H54 (cell line): ENCODE measurements around the gene BRSK2.
"Not testable (repeated sequence)": the region's sequence is repeated elsewhere in the genome, so short reads cannot be mapped to it uniquely, and the experiment has no call there.

ENCODE experiments used
- DNase-seq: peaks from one replicate; pipeline ENCODE4 v3.0.0; 2011; ENCODE audit warnings: low spot score, mixed read lengths; ENCODE audit not compliant: insufficient read length
- FAIRE-seq: peaks from 3 replicates; lab custom pipeline; 2011; peaks lifted over from hg19 to GRCh38; lab: Jason Lieb, UNC
- POLR2A ChIP-seq: IDR thresholded peaks from 2 replicates; pipeline ENCODE4 v1.6.1; 2011; ENCODE audit warnings: low read depth, mild to moderate bottlenecking, low read length

Gene BRSK2

DNA sequence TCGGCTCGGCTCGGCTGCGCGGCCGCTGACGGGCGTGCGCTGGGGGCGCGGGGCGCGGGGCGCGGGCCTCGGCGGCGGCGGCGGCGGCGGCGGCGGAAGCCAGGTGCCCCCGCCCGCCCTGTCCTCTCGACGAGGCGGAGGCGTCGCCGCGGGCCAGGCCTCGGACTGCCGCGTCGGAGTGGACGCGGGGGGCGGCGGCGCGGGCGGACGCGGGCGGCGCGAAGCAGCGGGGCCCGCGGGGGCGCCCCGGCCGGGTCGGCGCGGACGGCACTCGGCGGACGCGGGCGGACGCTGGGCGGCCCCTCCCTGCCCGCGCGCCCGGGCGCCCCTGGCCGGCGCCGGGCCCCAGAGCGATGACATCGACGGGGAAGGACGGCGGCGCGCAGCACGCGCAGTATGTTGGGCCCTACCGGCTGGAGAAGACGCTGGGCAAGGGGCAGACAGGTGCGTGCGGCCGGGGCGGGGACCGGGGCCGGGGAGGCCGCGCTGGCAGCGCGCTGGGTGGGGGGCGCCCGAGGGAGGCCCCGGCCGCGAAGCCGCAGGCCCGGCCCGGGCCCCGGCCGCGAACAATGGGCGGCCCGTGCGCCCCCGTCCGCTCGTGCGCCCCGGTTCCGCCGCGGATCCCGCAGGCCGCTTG lies at the start of gene BRSK2:
Gene BRSK2 (plus strand): TSS at position 3 of the 637 bp plus-strand sequence. CDS start 351 bp downstream, at position 354.
- DNase-seq: no peak
- no peak for TF ChIP-seq POLR2A
- FAIRE-seq: no peak

DNA sequence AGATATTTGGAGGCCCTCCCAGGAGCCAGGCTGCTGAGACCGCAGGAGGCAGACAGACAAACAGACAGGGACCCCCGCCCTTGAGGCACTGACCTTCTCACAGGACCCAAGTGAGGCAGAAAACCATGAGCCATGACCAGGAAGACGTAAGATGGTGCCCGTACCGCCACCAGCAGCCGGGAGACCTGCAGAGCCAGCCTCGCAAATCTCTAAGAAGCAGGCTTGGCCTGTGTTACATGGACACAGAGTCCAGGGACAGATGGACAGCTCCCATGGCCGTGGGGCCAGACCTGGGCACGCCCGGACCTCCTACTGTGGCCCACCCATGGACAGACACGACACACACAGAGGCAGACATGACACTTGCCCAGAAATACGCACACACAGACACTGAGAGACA lies 49.6 kb upstream of the BRSK2 start:
- FAIRE-seq (no peak), DNase-seq (no peak)
- TF ChIP-seq POLR2A: no peak

DNA sequence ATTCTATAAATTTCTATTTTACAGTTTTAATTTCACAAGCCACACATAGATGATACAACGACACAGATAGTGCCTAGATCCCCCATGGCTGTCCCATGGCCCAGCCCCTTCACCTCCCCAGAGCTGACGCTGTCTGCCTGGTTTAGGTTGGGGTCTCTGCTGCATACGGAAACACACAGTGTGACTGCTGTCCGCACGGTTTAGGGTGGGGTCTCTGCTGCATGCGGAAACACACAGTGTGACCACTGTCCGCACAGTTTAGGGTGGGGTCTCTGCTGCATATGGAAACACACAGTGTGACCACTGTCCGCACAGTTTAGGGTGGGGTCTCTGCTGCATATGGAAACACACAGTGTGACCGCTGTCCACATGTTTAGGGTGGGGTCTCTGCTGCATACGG lies 48.5 kb upstream of the BRSK2 start:
- DNase-seq, FAIRE-seq: not testable (repeated sequence)

DNA sequence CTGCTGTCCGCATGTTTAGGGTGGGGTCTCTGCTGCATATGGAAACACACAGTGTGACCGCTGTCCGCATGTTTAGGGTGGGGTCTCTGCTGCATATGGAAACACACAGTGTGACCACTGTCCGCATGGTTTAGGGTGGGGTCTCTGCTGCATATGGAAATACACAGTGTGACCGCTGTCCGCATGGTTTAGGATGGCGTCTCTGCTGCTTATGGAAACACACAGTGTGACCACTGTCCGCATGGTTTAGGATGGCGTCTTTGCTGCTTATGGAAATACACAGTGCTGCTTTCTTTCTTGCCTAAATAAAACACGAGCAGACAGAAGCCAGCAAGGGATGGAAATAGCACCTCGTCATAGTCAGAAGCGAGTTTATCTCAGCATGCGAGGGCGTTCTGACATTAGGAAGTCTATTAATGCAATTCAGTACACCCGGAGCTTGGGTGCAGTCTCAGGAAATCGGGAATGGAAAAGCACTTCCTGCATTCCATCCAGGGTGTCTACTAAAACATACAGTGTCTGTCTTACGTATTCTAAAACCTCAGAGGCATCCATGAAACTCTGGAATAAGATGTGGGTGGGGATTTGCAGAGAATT lies 47.7 kb upstream of the BRSK2 start:
- no peak for DNase-seq
- no peak for TF ChIP-seq POLR2A
- no peak for FAIRE-seq

DNA sequence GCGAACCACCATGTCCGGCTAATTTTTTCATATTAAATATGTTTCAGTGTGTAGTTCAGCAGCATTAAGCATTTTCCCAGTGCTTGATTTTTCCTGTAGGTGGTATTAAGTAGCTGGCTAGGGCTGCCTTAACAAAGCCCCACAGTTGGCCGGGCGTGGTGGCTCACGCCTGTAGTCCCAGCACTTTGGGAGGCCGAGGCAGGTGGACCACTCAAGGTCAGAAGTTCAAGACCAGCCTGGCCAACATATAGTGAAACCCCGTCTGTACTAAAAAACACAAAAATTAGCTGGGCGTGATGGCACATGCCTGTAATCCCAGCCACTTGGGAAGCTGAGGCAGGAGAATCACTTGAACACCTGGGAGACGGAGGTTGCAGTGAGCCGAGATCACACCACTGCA lies 46.8 kb upstream of the BRSK2 start:
- no peak for FAIRE-seq
- TF ChIP-seq POLR2A: no peak
- DNase-seq: no peak

DNA sequence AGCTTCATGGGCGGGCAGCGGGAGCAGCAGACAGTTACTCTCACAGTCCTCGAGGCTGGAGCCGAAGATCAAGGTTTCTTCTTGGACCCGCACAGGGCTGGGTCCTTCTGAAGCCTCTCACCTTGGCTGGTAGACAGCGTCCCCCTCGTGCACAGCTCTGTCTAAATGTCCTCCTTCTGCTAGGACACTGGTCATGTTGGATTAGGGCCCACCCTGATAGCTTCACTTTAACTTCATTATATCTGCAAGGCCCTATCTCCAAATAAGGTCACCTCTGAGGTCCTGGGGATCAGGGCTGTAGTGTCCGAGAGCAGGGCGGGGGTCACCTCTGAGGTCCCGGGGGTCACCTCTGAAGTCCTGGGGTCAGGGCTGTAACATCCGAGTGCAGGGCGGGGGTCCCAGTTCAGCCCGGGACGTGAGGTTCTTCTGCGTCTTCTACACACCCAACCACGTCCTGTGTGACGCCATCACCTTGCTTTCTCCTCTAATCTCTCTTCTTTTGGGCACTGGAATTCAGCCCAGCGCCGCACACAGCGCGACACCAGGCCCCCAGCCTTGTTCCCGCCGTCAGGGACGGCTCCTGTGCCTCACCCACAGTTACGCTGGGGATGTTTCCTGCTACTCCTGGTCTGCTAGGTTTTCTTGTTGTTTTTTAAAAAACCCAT lies 46.2 kb upstream of the BRSK2 start:
- no peak for TF ChIP-seq POLR2A
- FAIRE-seq (no peak), DNase-seq (no peak)

DNA sequence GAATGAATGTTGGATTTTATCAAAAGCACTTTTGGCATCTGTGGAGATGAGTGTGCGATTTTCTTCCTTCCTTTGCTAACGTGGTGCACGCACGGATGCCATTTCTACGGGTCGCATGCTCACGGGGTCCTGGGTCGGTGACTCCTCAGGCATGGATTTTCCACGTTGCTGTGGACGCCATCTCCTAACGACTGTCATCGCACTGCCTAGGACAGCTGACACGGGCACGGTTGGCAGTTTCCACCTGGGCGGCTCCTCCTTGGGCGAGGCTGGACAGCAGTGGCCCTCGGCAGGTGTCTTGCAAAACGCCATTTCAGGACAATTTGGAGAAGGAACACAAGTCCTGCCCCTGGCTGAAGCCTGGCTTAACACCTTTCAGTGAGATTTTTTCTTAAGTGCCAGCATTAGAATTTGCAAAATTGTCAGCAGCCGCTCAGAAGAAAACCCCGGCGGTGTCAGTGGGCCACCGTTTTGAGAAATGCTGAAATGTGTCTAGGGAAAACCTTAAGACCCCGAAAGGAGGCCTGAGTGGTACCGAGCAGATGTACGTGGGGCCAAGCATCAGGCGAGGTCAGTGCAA lies 45.6 kb upstream of the BRSK2 start:
- no peak for DNase-seq
- no peak for TF ChIP-seq POLR2A
- no peak for FAIRE-seq

DNA sequence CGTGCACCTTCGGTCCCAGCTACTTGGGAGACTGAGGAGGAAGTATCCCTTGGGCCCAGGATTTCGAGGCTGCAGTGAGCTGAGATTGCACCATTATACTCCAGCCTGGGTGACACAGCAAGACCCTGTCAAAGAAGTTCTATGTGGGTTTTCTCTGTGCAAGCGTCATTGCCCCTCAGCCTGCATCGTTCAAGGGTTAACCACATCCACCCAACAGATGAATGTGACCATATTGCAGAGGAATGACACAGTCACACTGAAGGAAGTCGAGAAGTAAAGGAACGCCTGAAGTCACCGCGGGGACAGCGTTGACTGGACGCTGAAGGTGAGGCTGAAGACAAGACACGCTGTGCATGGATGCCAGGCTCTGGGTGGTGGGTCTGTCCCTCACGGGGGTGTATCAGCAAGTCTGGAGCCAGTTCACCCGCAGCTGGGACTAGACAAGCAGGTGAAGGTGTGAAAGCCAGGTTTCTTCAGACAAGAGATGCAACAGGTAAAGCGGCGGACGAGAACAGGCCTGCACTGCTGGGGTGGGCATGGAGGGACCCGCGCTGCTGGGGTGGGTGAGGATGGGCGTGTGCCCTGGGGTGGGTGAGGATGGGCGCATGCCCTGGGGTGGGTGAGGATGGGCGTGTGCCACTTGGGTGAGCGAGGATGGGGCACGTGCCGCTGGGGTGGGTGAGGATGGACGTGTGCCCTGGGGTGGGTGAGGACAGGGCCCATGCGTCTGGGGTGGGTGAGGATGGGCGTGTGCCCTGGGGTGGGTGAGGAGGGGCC lies 43.8 kb upstream of the BRSK2 start:
- FAIRE-seq (no peak), DNase-seq (no peak)
- no peak for TF ChIP-seq POLR2A

DNA sequence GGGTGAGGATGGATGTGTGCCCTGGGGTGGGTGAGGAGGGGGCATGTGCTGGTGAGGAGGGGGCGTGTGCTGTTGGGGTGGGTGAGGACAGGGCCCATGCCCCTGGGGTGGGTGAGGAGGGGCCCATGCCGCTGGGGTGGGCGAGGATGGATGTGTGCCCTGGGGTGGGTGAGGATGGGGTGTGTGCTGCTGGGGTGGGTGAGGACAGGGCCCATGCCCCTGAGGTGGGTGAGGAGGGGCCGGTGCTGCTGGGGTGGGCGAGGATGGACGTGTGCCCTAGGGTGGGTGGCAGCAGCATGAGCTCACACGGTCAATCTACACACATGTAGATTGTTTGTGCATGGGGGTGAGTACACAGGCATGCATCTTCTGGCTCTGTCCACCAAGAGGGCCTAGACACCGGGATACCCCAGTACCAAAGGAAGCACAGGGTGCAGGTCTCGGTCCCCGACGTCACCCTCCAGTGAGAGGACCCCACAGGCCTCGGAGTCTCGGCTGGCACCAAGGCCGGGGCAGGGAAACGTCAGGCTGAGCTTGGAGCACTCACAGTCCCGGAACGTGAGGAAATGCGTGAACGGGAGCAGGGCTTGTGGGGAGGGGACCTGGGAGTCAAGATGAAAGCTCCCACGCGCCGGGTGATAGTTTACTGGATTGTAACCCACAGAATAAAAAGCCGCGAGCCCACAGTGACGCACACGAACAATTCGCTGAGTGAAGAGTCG lies 42.9 kb upstream of the BRSK2 start:
- DNase-seq (no peak), FAIRE-seq (no peak)
- TF ChIP-seq POLR2A: no peak

DNA sequence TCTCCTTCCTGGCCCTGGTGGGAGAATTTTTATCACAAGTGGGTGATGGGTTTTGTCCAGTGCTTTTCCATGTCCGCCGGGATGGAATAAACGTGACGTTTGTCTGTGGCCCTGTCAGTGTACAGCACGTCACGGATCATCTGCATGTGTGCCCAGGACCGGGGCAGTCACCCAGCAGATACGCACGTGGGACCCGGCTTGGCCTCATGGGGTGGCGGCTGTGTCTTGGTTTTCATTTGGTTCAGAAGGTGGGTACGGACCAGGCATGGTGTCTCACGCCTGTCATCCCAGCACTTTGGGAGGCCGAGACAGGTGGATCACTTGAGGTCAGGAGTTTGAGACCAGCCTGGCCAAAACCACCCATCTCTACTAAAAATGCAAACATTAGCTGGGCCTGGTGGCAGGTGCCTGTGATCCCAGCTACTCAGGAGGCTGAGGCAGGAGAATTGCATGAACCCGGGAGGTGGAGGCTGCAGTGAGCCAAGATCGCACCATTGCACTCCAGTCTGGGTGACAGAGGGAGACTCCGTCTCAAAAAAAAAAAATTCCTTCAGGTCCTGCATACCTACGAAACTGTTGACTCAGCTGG lies 42.2 kb upstream of the BRSK2 start:
- DNase-seq: not testable (repeated sequence)

DNA sequence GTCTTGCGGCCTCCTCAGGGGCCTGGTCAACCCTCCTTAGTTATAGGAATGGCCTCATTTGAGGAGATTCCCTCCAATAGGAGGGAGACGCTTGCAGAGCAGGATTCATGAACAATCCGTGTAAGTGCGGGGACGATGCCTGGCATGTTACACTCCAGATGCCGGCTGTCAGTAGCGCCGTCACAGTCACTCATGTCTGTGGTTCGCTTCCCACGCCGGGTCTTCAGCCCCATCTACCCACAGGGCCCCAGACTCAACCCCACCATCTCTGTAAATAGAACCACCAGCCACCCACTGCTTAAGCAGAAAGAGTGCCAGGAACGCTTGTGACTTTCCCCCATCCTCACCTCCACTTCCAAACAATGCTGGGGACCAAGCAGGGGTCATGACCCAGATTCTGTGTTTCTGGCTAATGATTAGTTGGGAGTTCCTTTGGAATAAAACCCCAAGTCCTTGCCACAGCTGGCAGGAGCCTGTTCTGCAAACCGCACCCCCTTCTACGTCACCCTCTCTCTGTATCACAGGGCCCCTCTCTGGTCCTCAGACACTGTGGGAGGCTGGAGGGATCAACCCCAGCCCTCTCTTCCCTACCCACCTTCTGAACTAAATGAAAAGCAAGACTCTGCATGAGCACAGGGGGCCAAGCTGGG lies 41.5 kb upstream of the BRSK2 start:
- FAIRE-seq: no peak
- TF ChIP-seq POLR2A: no peak

More for the DNA sequence above, 42.2 kb upstream of the BRSK2 start:
- FAIRE-seq: not testable (repeated sequence)

DNA sequence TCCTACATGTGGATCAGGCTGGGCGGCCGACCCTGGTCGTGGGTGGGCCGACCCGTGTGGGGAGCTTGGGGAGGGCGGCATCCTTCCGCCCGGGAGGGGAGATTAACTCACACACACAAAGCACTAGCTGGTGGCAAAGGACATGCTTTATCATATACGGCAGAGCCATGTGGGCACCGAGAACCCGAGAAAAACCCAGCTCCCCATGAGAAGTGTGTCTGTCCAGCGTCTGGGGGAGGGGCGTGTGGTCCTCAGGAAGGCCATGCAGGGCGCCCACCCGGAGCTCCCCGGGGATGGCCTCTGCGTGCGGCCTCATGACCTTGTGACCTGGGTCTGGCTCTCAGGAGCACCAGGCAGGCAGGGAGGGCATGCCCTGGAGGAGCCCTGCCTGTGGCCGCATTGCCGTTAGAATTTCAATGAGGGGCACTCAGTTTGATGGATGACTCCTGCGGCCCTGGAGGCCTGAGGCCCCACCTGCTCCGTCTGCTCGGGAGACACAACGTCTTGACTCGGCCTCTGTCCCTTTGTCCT lies 40.9 kb upstream of the BRSK2 start:
- FAIRE-seq (no peak), DNase-seq (no peak)
- TF ChIP-seq POLR2A: no peak

More for the DNA sequence above, 41.5 kb upstream of the BRSK2 start:
- DNase-seq: no peak
